Loucy (cell line): ENCODE data around the gene GPC3.

Source experiments
- EZH2phosphoT487 ChIP-seq: fragments of 200-600 bp; IDR thresholded peaks from 2 replicates; pipeline ENCODE4 v1.6.1; 2018; ENCODE audit warnings: antibody characterized with exemption, mild to moderate bottlenecking, moderate library complexity, borderline replicate concordance
- TF ChIP-seq, protein P1 (sequence below): fragments of 200-600 bp; sonication (generic); conservative IDR thresholded peaks from 2 replicates; pipeline ENCODE4 v1.5.1; 2014; ENCODE audit warnings: mild to moderate bottlenecking, antibody characterized with exemption, low read length

DNA sequence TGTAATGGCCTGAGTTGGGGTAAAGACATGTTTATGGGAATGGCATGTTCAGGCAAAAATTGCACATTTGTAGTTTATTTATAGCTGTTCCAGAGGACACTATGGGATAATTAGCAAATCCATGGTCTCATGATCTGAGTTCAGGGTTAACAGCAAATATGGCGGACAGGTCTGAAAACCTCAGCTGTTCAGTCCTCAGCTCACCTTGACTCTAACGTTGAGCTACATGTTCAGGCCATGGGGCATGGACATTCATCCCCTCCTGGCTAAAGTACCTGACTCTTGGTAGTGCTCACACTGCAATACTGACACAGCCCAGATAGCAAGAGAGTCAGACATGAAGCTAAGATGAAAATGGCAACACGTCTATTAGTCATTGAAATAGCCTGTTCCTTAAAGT lies 408.5 kb downstream of the GPC3 start:
- TF ChIP-seq, protein P1, sequence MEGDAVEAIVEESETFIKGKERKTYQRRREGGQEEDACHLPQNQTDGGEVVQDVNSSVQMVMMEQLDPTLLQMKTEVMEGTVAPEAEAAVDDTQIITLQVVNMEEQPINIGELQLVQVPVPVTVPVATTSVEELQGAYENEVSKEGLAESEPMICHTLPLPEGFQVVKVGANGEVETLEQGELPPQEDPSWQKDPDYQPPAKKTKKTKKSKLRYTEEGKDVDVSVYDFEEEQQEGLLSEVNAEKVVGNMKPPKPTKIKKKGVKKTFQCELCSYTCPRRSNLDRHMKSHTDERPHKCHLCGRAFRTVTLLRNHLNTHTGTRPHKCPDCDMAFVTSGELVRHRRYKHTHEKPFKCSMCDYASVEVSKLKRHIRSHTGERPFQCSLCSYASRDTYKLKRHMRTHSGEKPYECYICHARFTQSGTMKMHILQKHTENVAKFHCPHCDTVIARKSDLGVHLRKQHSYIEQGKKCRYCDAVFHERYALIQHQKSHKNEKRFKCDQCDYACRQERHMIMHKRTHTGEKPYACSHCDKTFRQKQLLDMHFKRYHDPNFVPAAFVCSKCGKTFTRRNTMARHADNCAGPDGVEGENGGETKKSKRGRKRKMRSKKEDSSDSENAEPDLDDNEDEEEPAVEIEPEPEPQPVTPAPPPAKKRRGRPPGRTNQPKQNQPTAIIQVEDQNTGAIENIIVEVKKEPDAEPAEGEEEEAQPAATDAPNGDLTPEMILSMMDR = no peak
- TF ChIP-seq EZH2phosphoT487 = no peak
